Activated T-helper 1 cell treated with anti-CD3 and anti-CD28 coated beads, Interleukin-12 subunit alpha, Interleukin-12 subunit beta, Interleukin-2, Interleukin-4 antibody, amounts not matched to agents 30 ng/mL and 10 ng/mL and 1 ng/mL, durations not matched to agents 14 hours and 24 hours and 36 hours (primary cell): ENCODE results near the gene ARHGAP27. TPM values are rescaled to one million over a fixed set of nuclear protein-coding genes. Genes with fewer than 3 reads are reported as not detected.

ENCODE experiments used
- DNase-seq: peaks from one replicate; pipeline ENCODE4 v3.0.0; 2021; ENCODE audit warnings: low spot score
- H3K27ac Mint-ChIP-seq: one replicate; pipeline ENCODE4 v1.8.0; 2021; ENCODE audit warnings: mild to moderate bottlenecking, mixed read lengths
- H3K27me3 Mint-ChIP-seq: one replicate; pipeline ENCODE4 v1.8.0; 2022; ENCODE audit warnings: mild to moderate bottlenecking, moderate library complexity, mixed read lengths; ENCODE audit not compliant: insufficient read depth
- H3K36me3 Mint-ChIP-seq: one replicate; pipeline ENCODE4 v1.8.0; 2021; ENCODE audit warnings: low read depth, mixed read lengths
- H3K4me1 Mint-ChIP-seq: one replicate; pipeline ENCODE4 v1.8.0; 2021; ENCODE audit warnings: low read depth, mixed read lengths
- H3K4me3 Mint-ChIP-seq: one replicate; pipeline ENCODE4 v1.8.0; 2021; ENCODE audit warnings: mild to moderate bottlenecking, moderate library complexity, mixed read lengths
- H3K9me3 Mint-ChIP-seq: one replicate; pipeline ENCODE4 v1.8.0; 2021; ENCODE audit warnings: mixed read lengths
- intact Hi-C: fragments of 100-400 bp; cut with micrococcal nuclease; formaldehyde crosslinking; loops from one replicate; pipeline ENCODE4 v1.15.1; 2024
- total RNA-seq: library from RNA; stranded (reverse); gene quantifications from 2 replicates; pipeline ENCODE4 v1.2.3, GENCODE V29; 2022

Gene ARHGAP27
- total RNA-seq, 1 donor from 2014 or later: 59.1 TPM

DNA sequence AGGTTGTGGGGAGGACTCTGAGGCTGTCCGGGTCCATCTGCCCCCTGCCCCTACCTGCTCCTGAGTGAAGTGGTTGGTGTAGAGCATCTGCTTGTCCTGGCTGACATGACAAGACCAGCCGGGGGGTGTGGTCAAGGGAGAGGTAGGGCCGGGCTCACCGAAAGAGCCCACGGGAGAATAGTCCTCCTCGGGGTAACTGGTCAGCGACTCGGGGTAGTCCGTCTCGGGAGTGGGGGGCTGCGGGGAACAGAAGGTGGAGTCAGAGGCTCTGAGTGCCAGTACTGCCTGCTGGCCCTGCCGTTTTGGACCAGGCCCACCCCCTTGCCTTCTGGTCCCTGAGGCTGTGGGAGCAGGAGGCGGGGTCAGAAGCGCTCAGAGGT is 27.8 kb downstream of the ARHGAP27 start:
- no peak overlapping the region for H3K27ac Mint-ChIP-seq
- H3K9me3 Mint-ChIP-seq: no peaks in the 10 kb centered on the region
- no peaks in the 10 kb centered on the region for H3K27me3 Mint-ChIP-seq
- no peak for DNase-seq
- H3K4me1 Mint-ChIP-seq: peaks cover 23% of the 10 kb centered on the region
- no peak overlapping the region for H3K4me3 Mint-ChIP-seq
- intact Hi-C loops: no loop called here
- H3K36me3 Mint-ChIP-seq: peaks cover 33% of the 10 kb centered on the region

- no peak for DNase-seq
- no peak overlapping the region for H3K4me3 Mint-ChIP-seq
- H3K9me3 Mint-ChIP-seq: no peaks in the 10 kb centered on the region
- no peaks in the 10 kb centered on the region for H3K27me3 Mint-ChIP-seq
- H3K36me3 Mint-ChIP-seq: peaks cover 35% of the 10 kb centered on the region
- H3K27ac Mint-ChIP-seq: no peak overlapping the region
- intact Hi-C loops: no loop called here
- peaks cover 19% of the 10 kb centered on the region for H3K4me1 Mint-ChIP-seq
These were observed 28.7 kb downstream of the ARHGAP27 start for GRCh38 chr17:45403906-45404490.

GRCh38 chr17:45402916-45403315 is 29.8 kb downstream of the ARHGAP27 start:
- Mint-ChIP-seq H3K9me3 (no peaks in the 10 kb centered on the region), H3K36me3 (peaks cover 37% of the 10 kb centered on the region), H3K27me3 (no peaks in the 10 kb centered on the region), H3K4me1 (peaks cover 8% of the 10 kb centered on the region), H3K4me3 (no peak overlapping the region), H3K27ac (no peak overlapping the region)
- no peak for DNase-seq
- intact Hi-C loops: no loop called here

- Mint-ChIP-seq H3K36me3 (peaks cover 32% of the 10 kb centered on the region), H3K27ac (no peak overlapping the region), H3K27me3 (no peaks in the 10 kb centered on the region), H3K9me3 (no peaks in the 10 kb centered on the region), H3K4me3 (no peak overlapping the region), H3K4me1 (no peaks in the 10 kb centered on the region)
- no peak for DNase-seq
- intact Hi-C loops: no loop called here
These were observed 33.9 kb downstream of the ARHGAP27 start for GRCh38 chr17:45398800-45399199.

DNA sequence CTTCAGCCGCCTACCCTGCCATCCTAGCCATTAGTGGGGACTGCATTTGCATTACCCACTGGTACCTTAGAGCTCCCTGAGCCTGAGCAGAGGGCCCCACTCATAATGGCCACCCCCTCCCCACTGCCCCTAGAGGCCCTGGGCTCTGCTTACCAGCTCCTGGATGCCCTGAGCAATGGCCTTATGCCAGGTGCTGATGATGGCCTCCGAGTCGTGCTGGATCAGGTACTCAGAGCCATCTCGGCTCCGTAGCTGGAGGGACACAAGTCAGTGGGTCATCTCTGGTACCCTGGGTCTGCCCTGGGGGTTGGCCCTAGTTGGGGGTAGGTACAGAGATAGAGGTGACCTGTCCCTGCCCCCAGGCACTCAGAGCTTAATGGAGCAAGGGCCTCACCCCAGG is 34.9 kb downstream of the ARHGAP27 start:
- intact Hi-C loops: no loop called here
- Mint-ChIP-seq H3K36me3 (peaks cover 25% of the 10 kb centered on the region), H3K27me3 (no peaks in the 10 kb centered on the region), H3K4me1 (no peaks in the 10 kb centered on the region), H3K9me3 (no peaks in the 10 kb centered on the region), H3K27ac (no peak overlapping the region), H3K4me3 (no peak overlapping the region)
- DNase-seq: no peak

- no peaks in the 10 kb centered on the region for H3K27me3 Mint-ChIP-seq
- peaks cover under 1% of the 10 kb centered on the region for H3K4me1 Mint-ChIP-seq
- H3K9me3 Mint-ChIP-seq: no peaks in the 10 kb centered on the region
- H3K27ac Mint-ChIP-seq: no peak overlapping the region
- intact Hi-C loops: no loop called here
- peaks cover 19% of the 10 kb centered on the region for H3K36me3 Mint-ChIP-seq
- no peak overlapping the region for H3K4me3 Mint-ChIP-seq
- no peak for DNase-seq
These were observed 36.0 kb downstream of the ARHGAP27 start for GRCh38 chr17:45396496-45397205.

DNA sequence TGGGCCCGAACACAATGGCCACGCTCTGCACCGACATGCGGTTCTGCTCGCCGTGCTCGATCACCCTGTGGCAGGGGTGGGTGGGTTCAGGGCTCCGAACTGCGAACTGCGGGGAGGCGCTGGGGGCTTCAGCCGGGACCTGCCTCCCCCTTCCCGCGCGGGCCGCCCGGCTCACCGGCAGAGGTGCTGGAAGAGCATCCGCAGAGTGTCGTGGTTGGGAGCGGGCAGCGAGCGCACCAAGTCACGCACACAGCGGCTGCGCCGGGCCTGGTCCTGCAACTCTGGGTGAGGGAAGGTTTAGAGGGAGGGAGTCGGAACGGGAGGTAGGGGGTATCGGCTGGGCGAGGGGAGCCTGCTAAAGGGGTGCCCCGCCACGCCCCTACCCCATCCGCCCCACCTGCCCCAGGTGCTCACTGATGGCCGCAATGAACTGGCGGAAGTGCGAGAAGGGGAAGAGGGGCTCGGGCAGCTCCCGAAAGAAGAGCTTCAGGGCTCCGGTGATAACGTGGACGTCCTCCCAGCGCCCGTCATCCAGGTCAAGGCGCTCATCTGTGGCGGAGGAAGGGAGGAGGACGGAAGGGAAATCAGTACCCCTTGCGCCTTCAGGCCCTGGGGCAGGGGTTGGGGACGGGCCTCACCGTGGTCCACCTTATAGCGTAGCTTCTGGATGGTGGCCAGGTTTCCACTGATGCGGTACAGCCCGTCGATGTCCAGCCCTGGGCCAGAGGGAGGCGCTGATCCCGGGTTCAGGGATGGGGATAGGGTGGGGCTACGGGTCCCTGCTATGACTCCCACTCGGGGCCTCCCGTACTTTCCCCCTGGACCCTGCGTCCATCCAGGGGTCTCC is 36.9 kb downstream of the ARHGAP27 start:
- DNase-seq: no peak
- no peak overlapping the region for H3K27ac Mint-ChIP-seq
- H3K9me3 Mint-ChIP-seq: no peaks in the 10 kb centered on the region
- intact Hi-C loops: no loop called here
- peaks cover 7% of the 10 kb centered on the region for H3K4me1 Mint-ChIP-seq
- H3K27me3 Mint-ChIP-seq: no peaks in the 10 kb centered on the region
- peaks cover 15% of the 10 kb centered on the region for H3K36me3 Mint-ChIP-seq
- no peak overlapping the region for H3K4me3 Mint-ChIP-seq

DNA sequence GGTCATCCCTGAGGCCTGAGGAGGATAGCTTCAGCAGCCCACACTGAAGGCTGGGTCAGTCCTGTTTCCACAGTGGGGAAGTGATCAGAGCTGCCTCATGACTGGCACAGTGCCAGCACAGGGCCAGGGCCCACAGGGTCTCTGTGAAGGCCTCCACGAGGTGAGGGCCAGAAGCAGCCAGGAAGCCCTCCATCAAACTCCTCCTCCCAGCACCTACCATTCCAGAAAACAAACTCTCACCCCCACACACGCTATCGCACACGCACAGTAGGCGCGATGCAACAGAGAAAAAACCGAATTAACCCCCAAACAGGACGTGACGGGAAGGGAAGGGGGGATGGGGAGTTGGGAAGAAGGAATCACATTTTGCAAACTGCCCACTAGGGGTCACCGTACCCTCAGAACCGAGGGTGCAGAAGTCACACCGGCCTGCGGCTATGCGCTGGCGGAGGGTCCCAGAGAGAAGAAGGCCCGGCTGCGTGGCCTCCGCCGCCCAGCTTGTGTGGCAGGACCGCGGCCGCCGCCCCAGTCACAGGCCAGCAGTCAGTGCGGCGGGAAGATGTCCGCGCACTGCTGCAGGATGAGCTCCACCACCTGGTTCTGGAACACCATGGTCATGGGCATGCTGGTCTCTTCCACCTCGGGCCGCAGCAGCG is 37.6 kb downstream of the ARHGAP27 start:
- no peak for DNase-seq
- intact Hi-C loops: no loop called here
- no peak overlapping the region for H3K27ac Mint-ChIP-seq

GRCh38 chr17:45394564-45394912 is 38.1 kb downstream of the ARHGAP27 start:
- DNase-seq: no peak
- peaks cover 9% of the 10 kb centered on the region for H3K4me1 Mint-ChIP-seq
- H3K36me3 Mint-ChIP-seq: peaks cover 13% of the 10 kb centered on the region
- intact Hi-C loops: no loop called here
- H3K27ac Mint-ChIP-seq: no peak overlapping the region
- H3K4me3 Mint-ChIP-seq: no peak overlapping the region
- H3K9me3 Mint-ChIP-seq: no peaks in the 10 kb centered on the region
- no peaks in the 10 kb centered on the region for H3K27me3 Mint-ChIP-seq

More for the DNA sequence above, 37.6 kb downstream of the ARHGAP27 start:
- H3K36me3 Mint-ChIP-seq: peaks cover 13% of the 10 kb centered on the region
- no peaks in the 10 kb centered on the region for H3K9me3 Mint-ChIP-seq
- no peaks in the 10 kb centered on the region for H3K27me3 Mint-ChIP-seq
- H3K4me1 Mint-ChIP-seq: peaks cover 7% of the 10 kb centered on the region
- no peak overlapping the region for H3K4me3 Mint-ChIP-seq

DNA sequence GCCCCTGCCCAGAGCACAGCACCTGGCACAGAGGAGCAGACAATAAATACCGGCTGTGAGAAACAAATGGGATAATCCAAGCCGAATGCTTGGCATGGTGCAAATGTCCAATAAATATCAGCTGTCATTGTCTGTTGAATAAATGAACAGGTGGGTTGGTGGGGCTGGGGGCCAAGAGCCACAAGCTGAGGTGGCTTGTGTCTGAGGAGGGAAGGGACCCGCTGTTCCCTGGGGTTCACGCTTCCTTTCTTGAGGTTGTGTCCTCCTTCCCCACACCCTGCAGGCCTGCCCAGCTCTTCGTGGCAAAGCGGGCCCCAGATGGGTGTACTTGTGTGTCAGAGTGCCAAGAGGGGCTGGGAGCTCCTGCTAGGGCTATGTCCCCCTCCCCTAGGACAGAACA is 38.6 kb downstream of the ARHGAP27 start:
- peaks cover 12% of the 10 kb centered on the region for H3K4me1 Mint-ChIP-seq
- H3K27me3 Mint-ChIP-seq: no peaks in the 10 kb centered on the region
- H3K36me3 Mint-ChIP-seq: peaks cover 12% of the 10 kb centered on the region
- H3K9me3 Mint-ChIP-seq: no peaks in the 10 kb centered on the region
- intact Hi-C loops: no loop called here
- H3K4me3 Mint-ChIP-seq: no peak overlapping the region
- no peak overlapping the region for H3K27ac Mint-ChIP-seq
- DNase-seq: no peak

- H3K27me3 Mint-ChIP-seq: peaks cover 1% of the 10 kb centered on the region
- DNase-seq: no peak
- no peak overlapping the region for H3K27ac Mint-ChIP-seq
- no peak overlapping the region for H3K4me3 Mint-ChIP-seq
- peaks cover 8% of the 10 kb centered on the region for H3K36me3 Mint-ChIP-seq
- intact Hi-C loops: no loop called here
- H3K4me1 Mint-ChIP-seq: peaks cover 19% of the 10 kb centered on the region
- no peaks in the 10 kb centered on the region for H3K9me3 Mint-ChIP-seq
These were observed 39.3 kb downstream of the ARHGAP27 start for GRCh38 chr17:45393411-45393810.

GRCh38 chr17:45391918-45392317 is 40.8 kb downstream of the ARHGAP27 start:
- no peak overlapping the region for H3K27ac Mint-ChIP-seq

DNA sequence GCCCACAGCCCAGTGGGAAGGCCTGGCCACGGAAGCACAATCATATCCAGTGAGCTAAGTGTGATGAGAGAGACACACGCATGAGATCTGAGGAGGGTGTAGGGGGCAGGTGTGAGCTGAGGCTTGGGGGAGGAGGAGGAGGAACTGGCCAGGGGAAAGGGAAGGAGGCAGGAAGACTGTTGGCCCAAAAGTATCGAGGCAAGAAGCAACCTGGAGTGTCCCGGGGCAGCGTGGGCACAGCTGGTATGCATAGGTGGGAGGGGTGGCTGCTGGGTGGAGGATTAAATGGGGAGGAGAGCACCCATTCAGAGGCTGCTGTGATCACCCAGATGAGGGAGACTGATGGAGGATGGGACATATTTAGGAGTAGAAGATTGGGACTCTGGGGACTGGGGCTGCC is 41.4 kb downstream of the ARHGAP27 start:
- peaks cover 1% of the 10 kb centered on the region for H3K27me3 Mint-ChIP-seq

More at GRCh38 chr17:45391918-45392317, 40.8 kb downstream of the ARHGAP27 start:
- DNase-seq: no peak
- H3K36me3 Mint-ChIP-seq: peaks cover 1% of the 10 kb centered on the region
- H3K4me1 Mint-ChIP-seq: peaks cover 24% of the 10 kb centered on the region
- H3K27me3 Mint-ChIP-seq: peaks cover 1% of the 10 kb centered on the region
- intact Hi-C loops: no loop called here
- H3K9me3 Mint-ChIP-seq: no peaks in the 10 kb centered on the region
- H3K4me3 Mint-ChIP-seq: no peak overlapping the region

More for the DNA sequence above, 41.4 kb downstream of the ARHGAP27 start:
- no peak for DNase-seq
- H3K4me3 Mint-ChIP-seq: no peak overlapping the region
- intact Hi-C loops: no loop called here
- peak overlapping the region; percentile 32 for H3K27ac Mint-ChIP-seq
- no peaks in the 10 kb centered on the region for H3K9me3 Mint-ChIP-seq
- peaks cover 24% of the 10 kb centered on the region for H3K4me1 Mint-ChIP-seq
- H3K36me3 Mint-ChIP-seq: no peaks in the 10 kb centered on the region
